HepG2 (cell line): ENCODE results near the gene NELFB. TPM values are rescaled to one million over a fixed set of nuclear protein-coding genes. Genes with fewer than 3 reads are reported as not detected.

Experiments used
- ETV5 ChIP-seq: IDR thresholded peaks from 2 replicates; pipeline ENCODE4 v1.6.1; 2018; ENCODE audit warnings: missing biosample characterization, missing genetic modification reagents, inconsistent platforms, borderline replicate concordance
- KDM5B ChIP-seq: sonication (generic); formaldehyde crosslinking; IDR thresholded peaks from 2 replicates; pipeline ENCODE4 v1.4.0; 2020; ENCODE audit warnings: missing genetic modification reagents, mild to moderate bottlenecking, borderline replicate concordance
- MAFG ChIP-seq: sonication (generic); formaldehyde crosslinking; IDR thresholded peaks from 2 replicates; pipeline ENCODE4 v1.5.1; 2020; ENCODE audit warnings: mild to moderate bottlenecking, missing genetic modification reagents
- MATR3 ChIP-seq: sonication (generic); formaldehyde crosslinking; IDR thresholded peaks from 2 replicates; pipeline ENCODE4 v1.4.0; 2020; ENCODE audit warnings: missing genetic modification reagents
- MED8 ChIP-seq: sonication (generic); formaldehyde crosslinking; IDR thresholded peaks from 2 replicates; pipeline ENCODE4 v1.8.1; 2023; ENCODE audit warnings: mild to moderate bottlenecking, missing genetic modification reagents; ENCODE audit not compliant: insufficient replicate concordance
- POGK ChIP-seq: sonication (generic); formaldehyde crosslinking; conservative IDR thresholded peaks from 2 replicates; pipeline ENCODE4 v1.8.0; 2022; ENCODE audit warnings: mild to moderate bottlenecking, moderate library complexity, missing genetic modification reagents
- SOX13 ChIP-seq, 3 experiments: fragments of 450-650 bp in 1 of 3; sonication (generic) in 1 of 3; formaldehyde crosslinking in 1 of 3; IDR thresholded peaks in 2 of 3; conservative IDR thresholded peaks in 1 of 3; 2 replicates each; pipeline versions ENCODE4 v1.5.0 to v1.6.1; 2016 to 2020; ENCODE audit warnings: antibody characterized with exemption in 1 of 3, mild to moderate bottlenecking in 1 of 3, missing compliant biosample characterization in 1 of 3, missing genetic modification reagents in 1 of 3, moderate library complexity in 1 of 3
- SP5 ChIP-seq: IDR thresholded peaks from 2 replicates; pipeline ENCODE4 v1.6.1; 2016; ENCODE audit warnings: low read depth, borderline replicate concordance
- TBX2 ChIP-seq: sonication (generic); formaldehyde crosslinking; IDR thresholded peaks from 2 replicates; pipeline ENCODE4 v1.5.0; 2020; ENCODE audit warnings: missing genetic modification reagents, mild to moderate bottlenecking, borderline replicate concordance
- THYN1 ChIP-seq: sonication (generic); formaldehyde crosslinking; IDR thresholded peaks from 2 replicates; pipeline ENCODE4 v1.8.1; 2023; ENCODE audit warnings: low read depth, mild to moderate bottlenecking, moderate library complexity, missing genetic modification reagents, borderline replicate concordance
- ZBTB10 ChIP-seq: sonication (generic); formaldehyde crosslinking; IDR thresholded peaks from 2 replicates; pipeline ENCODE4 v1.4.0; 2020; ENCODE audit warnings: missing genetic modification reagents, borderline replicate concordance
- ZBTB34 ChIP-seq: sonication (generic); formaldehyde crosslinking; IDR thresholded peaks from 2 replicates; pipeline ENCODE4 v1.8.0; 2022; ENCODE audit warnings: mild to moderate bottlenecking, missing genetic modification reagents
- ZBTB43 ChIP-seq: sonication (generic); formaldehyde crosslinking; conservative IDR thresholded peaks from 2 replicates; pipeline ENCODE4 v1.4.0; 2020; ENCODE audit warnings: missing genetic modification reagents
- ZNF124 ChIP-seq: sonication (generic); formaldehyde crosslinking; IDR thresholded peaks from 2 replicates; pipeline ENCODE4 v1.4.0; 2020; ENCODE audit warnings: missing genetic modification reagents
- ZNF280D ChIP-seq: sonication (generic); formaldehyde crosslinking; IDR thresholded peaks from 2 replicates; pipeline ENCODE4 v1.5.1; 2020; ENCODE audit warnings: mild to moderate bottlenecking, missing genetic modification reagents
- ZNF333 ChIP-seq: sonication (generic); formaldehyde crosslinking; IDR thresholded peaks from 2 replicates; pipeline ENCODE4 v1.4.0; 2020; ENCODE audit warnings: mild to moderate bottlenecking, missing genetic modification reagents, borderline replicate concordance
- ZSCAN20 ChIP-seq: sonication (generic); formaldehyde crosslinking; IDR thresholded peaks from 2 replicates; pipeline ENCODE4 v1.4.0; 2020; ENCODE audit warnings: missing genetic modification reagents, mild to moderate bottlenecking, borderline replicate concordance
- polyA plus RNA-seq, 8 experiments: library from polyadenylated mRNA; depleted of rRNA in 3 of 8; stranded (reverse) in 7 of 8; unstranded in 1 of 8; fragments of >200 nt; fragmentation: Illumina TruSeq in 4 of 8; extraction: Trizol in 4 of 8; gene quantifications; 2 replicates each; pipeline versions ENCODE4 v1.2.1 to v1.2.3, GENCODE V29; 2011 to 2016; ENCODE audit warnings: low read depth in 4 of 8, missing spikeins in 1 of 8, mixed read lengths in 1 of 8; ENCODE audit not compliant: insufficient read depth in 1 of 8
- total RNA-seq, 5 experiments: library from RNA; depleted of rRNA; stranded (reverse); fragments of >200 nt; fragmentation: Illumina TruSeq; extraction: Trizol; gene quantifications; 2 replicates each; pipeline ENCODE4 v1.2.3, GENCODE V29; 2016; ENCODE audit warnings: low read depth in 1 of 5

Gene NELFB
- total and polyA plus RNA-seq, 2 of the 13 experiments (the other 11 are each of a cell fraction or from before 2014, with no cell fraction given): 26.5 to 45.8 TPM

- TF ChIP-seq ZNF280D (CRISPR knock-in tag): peak; percentile 54; the same call in 1 of the 2 replicates
- no peak for TF ChIP-seq ZBTB34 (CRISPR knock-in tag)
- TF ChIP-seq ZNF124: 0 out of 2 replicates have a peak, but pooled peaks have one; percentile 46
- TF ChIP-seq MAFG (CRISPR knock-in tag): no peak
- TF ChIP-seq MATR3 (CRISPR knock-in tag): no peak
- TF ChIP-seq KDM5B (CRISPR knock-in tag): peak; percentile 92
- TF ChIP-seq SP5 (CRISPR knock-in tag): 0 out of 2 replicates have a peak, but pooled peaks have one; percentile 34
- TF ChIP-seq ZSCAN20 (CRISPR knock-in tag): peak; percentile 88; the same call in 1 of the 2 replicates
- TF ChIP-seq POGK: peak; percentile 89
- TF ChIP-seq ZNF333 (CRISPR knock-in tag): peak; percentile 46; the same call in 1 of the 2 replicates
- peak; percentile 83 for TF ChIP-seq ZBTB10
- TF ChIP-seq MED8 (CRISPR knock-in tag): no peak
- TF ChIP-seq TBX2 (CRISPR knock-in tag): peak; percentile 82
- TF ChIP-seq THYN1: no peak
- no peak for TF ChIP-seq SOX13 (IDR thresholded peaks at IDR 0.05)
- TF ChIP-seq SOX13 (CRISPR knock-in tag; conservative IDR thresholded peaks at IDR 0.05 in 1 of 2, IDR thresholded peaks at IDR 0.05 in 1 of 2): no peak; a peak in 1 of 4 replicates
- peak; percentile 71 for TF ChIP-seq ZBTB43 (CRISPR knock-in tag)
- peak; percentile 25; the same call in 1 of the 2 replicates for TF ChIP-seq ETV5 (CRISPR knock-in tag)
These were observed 14.7 kb upstream of the NELFB start (continued) for GRCh38 chr9:137240318-137240840.
